ENCODE results near the gene CHSY1. TPM values are rescaled to one million over a fixed set of nuclear protein-coding genes. Genes with fewer than 3 reads are reported as not detected.
A peak's percentile ranks its signal among the peaks of the same experiment; 100 is the strongest.

CHSY1 gene
- total RNA-seq, 1 donor, result 41.5 TPM

DNA sequence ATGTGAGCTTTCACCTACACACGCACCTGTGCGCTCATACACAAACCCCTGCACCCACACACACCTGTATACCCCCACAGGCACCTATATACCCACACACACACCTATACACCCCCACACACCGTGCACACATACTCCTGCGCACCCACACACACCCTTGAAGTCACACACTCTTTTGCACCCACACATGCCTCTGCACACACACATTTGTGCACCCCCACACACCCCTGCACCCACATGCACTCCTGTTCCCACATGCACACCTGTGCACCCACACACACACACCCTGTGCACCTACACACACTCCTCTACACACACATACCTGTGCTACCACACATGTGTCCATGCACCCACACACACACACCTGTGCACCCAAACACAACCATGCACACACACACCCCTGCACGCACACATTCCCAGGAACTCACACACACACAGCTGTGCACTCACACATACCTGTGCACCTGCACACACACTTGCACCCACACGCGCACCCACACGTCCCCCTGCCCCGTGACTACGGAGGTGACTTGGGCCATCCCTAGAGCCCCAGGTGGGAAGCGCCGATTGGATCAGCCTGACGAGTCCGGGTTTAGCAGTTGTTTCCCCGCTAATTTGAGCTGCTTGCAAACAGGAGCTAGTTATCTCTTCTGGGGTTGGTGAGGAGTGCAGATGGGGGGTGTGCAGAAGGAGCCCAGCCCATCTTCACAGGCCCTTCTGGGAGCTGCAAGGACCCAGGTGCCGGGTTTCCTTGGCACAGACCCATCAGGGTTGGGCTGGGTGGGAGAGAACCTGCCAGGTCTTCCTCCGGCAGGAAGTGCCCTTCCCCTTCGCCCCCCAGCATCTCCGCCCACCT lies 97.8 kb downstream of the CHSY1 start:
- no peak overlapping the region for H3K4me3 ChIP-seq (ENCODE audit: low read depth, low read length)
- TF ChIP-seq, protein P1, sequence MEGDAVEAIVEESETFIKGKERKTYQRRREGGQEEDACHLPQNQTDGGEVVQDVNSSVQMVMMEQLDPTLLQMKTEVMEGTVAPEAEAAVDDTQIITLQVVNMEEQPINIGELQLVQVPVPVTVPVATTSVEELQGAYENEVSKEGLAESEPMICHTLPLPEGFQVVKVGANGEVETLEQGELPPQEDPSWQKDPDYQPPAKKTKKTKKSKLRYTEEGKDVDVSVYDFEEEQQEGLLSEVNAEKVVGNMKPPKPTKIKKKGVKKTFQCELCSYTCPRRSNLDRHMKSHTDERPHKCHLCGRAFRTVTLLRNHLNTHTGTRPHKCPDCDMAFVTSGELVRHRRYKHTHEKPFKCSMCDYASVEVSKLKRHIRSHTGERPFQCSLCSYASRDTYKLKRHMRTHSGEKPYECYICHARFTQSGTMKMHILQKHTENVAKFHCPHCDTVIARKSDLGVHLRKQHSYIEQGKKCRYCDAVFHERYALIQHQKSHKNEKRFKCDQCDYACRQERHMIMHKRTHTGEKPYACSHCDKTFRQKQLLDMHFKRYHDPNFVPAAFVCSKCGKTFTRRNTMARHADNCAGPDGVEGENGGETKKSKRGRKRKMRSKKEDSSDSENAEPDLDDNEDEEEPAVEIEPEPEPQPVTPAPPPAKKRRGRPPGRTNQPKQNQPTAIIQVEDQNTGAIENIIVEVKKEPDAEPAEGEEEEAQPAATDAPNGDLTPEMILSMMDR (IDR thresholded peaks at IDR 0.05; ENCODE audit: insufficient read depth, low read depth, low read length), result no peak

DNA sequence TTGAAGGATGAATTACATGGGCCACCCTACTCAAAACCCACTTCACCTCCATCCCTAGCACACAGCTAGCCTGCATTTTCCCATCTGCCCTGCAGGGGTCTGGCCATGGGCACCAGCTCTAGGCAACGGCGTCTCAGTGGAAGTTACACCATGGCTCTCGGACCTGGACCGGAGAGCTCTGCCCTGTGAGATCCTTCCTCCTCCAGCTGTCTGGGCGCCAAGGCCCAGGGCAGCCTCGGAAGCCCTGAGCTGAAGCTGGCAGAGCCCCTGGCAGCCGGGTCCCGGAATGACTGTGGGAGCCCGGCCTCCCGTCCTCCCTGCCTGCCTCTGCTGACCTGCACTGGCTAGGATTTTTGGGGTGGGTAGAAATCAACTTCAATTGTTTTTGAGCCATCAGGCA lies 98.9 kb downstream of the CHSY1 start:
- no peak overlapping the region for H3K4me3 ChIP-seq (ENCODE audit: low read depth, low read length)
- no peak for DNase-seq (ENCODE audit: low read depth)
- TF ChIP-seq, protein P1 (IDR thresholded peaks at IDR 0.05; ENCODE audit: insufficient read depth, low read depth, low read length), result peak; percentile 47

More for the DNA sequence above, 97.8 kb downstream of the CHSY1 start:
- DNase-seq (ENCODE audit: low read depth), result no peak

DNA sequence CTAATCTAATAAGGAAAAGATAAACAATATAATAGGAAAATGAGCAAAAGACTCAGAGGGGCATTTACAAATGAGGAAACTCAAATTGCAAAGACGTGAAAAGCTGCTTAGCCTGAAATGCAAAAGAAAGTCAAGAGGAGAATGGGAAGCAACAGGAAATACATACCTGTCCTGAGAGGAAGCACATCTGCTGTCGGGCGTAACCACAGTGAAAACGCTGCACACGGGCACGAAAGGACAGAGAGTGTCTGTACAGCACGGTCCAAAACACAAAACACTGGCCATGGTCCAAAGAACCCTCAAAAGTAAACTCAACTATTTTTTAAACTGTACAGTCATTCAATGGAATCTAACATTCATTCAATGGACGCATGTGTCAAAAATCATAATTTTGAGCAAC lies 100.6 kb downstream of the CHSY1 start:
- no peak for DNase-seq (ENCODE audit: low read depth)
- no peak overlapping the region for H3K4me3 ChIP-seq (ENCODE audit: low read depth, low read length)
- TF ChIP-seq, protein P1 (IDR thresholded peaks at IDR 0.05; ENCODE audit: insufficient read depth, low read depth, low read length), result no peak

DNA sequence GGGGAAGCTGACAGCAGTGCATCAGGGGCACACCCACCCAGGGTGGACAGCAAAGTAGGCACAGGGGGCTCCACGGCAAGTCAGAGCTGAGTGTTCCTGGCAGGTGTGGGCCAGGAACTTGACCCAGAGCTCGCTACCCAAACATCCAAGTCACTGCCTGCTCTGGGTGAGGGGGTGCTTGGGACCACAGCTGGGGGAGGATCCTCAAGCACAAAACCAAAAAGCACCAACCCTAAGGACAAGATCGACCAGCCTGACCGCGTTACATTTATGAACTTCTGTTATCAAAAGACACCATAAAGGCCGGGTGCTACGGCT lies 101.2 kb downstream of the CHSY1 start:
- TF ChIP-seq, protein P1 (IDR thresholded peaks at IDR 0.05; ENCODE audit: insufficient read depth, low read depth, low read length), result no peak
- no peak for DNase-seq (ENCODE audit: low read depth)
- H3K4me3 ChIP-seq (ENCODE audit: low read depth, low read length), result no peak overlapping the region

DNA sequence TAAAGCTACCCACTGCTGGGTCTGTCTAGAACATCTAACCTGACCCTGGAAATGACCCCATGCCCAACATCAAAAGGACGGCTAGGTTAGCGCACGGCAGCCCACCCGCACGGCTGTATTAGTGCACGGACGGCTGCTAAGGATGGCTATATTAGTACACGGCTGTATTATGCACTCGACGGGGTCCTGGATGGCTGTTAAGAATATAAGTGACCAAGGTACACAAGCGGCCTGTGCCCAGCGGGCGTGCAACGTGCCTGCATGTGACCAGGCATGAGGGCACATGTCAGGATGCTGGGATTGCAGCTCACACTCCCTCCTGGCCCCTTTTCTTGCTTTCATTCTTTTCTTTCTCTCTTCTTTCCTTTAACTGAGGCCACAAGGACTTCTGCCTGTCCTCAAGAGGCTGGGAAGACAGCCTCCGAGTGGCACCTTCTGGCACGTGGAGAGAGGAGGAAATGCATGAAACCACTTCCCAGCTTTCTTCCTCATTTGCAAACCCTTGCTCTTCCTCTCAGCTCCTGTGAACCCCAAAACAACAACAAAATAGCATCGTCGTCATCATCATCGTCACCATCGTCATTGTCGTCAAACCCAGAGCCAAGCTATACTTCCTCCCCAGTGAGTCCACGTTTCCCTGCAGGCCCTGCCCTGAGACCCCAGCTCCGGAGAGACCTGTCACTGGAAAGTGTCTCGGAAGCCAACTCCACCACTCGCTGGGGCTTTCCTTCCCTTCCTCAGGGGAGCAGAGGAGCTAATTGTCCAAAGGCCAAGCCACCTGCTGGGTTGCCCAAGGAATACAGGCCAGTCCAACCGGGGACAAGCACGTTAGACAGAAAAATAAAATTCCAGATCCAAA lies 101.8 kb downstream of the CHSY1 start:
- TF ChIP-seq, protein P1 (IDR thresholded peaks at IDR 0.05; ENCODE audit: insufficient read depth, low read depth, low read length), result no peak
- no peak overlapping the region for H3K4me3 ChIP-seq (ENCODE audit: low read depth, low read length)
- no peak for DNase-seq (ENCODE audit: low read depth)

DNA sequence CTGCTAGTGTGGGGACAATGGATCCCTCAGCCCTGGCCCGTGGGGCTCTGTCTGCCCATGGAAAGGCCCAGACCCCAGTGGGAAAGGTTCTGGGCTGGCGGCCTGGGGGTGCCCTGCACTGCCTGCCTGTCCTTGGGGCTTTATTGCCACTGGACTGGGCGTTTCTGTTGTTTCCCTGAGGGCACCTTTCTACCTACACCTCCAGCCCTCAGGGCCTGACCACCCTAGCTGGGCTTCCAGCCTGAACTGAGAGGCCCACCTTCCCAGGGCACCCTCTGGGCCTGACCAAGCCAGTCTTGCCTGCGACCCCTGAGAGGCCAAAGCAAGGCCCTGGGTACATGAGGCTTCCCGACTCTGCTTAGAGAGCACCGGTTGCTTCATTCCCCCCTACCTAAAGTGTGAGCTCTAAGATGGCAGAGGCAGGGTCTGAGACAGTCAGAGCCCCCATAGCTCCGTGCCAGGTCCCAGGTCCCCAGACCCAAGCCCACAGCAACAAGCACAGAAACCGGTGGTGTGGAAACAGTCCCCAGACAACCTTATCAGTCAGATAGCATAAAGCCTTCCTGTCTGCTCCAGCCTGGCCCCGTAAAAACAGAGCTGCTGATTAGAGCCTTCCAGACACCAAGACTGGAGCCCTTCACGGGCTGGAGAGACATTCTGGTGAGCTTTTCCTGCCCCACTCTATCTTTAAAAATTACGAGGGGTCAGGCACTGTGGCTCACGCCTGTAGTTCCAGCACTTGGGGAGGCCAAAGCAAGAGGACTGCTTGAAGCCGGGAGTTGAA lies 102.8 kb downstream of the CHSY1 start:
- no peak overlapping the region for H3K4me3 ChIP-seq (ENCODE audit: low read depth, low read length)
- DNase-seq (ENCODE audit: low read depth), result peak; percentile 97

More for the DNA sequence above, 102.8 kb downstream of the CHSY1 start:
- TF ChIP-seq, protein P1 (IDR thresholded peaks at IDR 0.05; ENCODE audit: insufficient read depth, low read depth, low read length), result no peak
